B cell (primary cell): ENCODE measurements around the gene MAFF. TPM values are rescaled to one million over a fixed set of nuclear protein-coding genes. Genes with fewer than 3 reads are reported as not detected.

ENCODE experiments used
- ATAC-seq: fragments of 200-7000 bp; cut with Tn5 transposase; one replicate; pipeline ENCODE4 v1.10.0; 2021; ENCODE audit warnings: low read depth, mild to moderate bottlenecking, moderate number of reproducible peaks, moderate library complexity
- CTCF ChIA-PET: fragments of 350-600 bp; sonication (Branson Sonifier 250); formaldehyde crosslinking; loops from one replicate; lab custom pipeline; 2021; ENCODE audit warnings: antibody characterized with exemption, inconsistent platforms; lab: Charles Lee
- POLR2A ChIA-PET: fragments of 350-600 bp; sonication (Branson Sonifier 250); formaldehyde crosslinking; loops from one replicate; lab custom pipeline; 2021; ENCODE audit warnings: antibody characterized with exemption; lab: Charles Lee
- DNase-seq: peaks from one replicate; pipeline ENCODE4 v3.0.0; 2013
- H2AFZ ChIP-seq: 2 replicates; pipeline ENCODE4 v1.6.1; 2012; ENCODE audit warnings: mild to moderate bottlenecking, low read depth, low read length; ENCODE audit not compliant: insufficient read depth, poor library complexity, severe bottlenecking
- H3K27ac ChIP-seq, 2 donors: 1 replicate in 1 of 2; 2 replicates in 1 of 2; pipeline ENCODE4 v1.5.1; 2012 to 2013; ENCODE audit warnings: low read length in 2 of 2, mild to moderate bottlenecking in 2 of 2, moderate library complexity in 1 of 2
- H3K27me3 ChIP-seq, 4 experiments: fragments of 200-600 bp in 1 of 4; sonication (generic) in 1 of 4; replicated peaks in 1 of 4; 1 replicate in 2 of 4; 2 replicates in 2 of 4; pipeline versions ENCODE4 v1.6.1 to v1.7.0; 2013 to 2016; ENCODE audit warnings: low read length in 3 of 4, mild to moderate bottlenecking in 2 of 4, mixed read lengths in 1 of 4, moderate library complexity in 1 of 4; ENCODE audit not compliant: insufficient read depth in 4 of 4, control insufficient read depth in 3 of 4; ENCODE audit errors: control extremely low read depth in 1 of 4
- H3K36me3 ChIP-seq, 2 experiments: replicated peaks in 1 of 2; 1 replicate in 1 of 2; 2 replicates in 1 of 2; pipeline versions ENCODE4 v1.6.1 to v1.7.1; 2013; ENCODE audit warnings: low read length in 1 of 2; ENCODE audit not compliant: insufficient read depth in 2 of 2, control insufficient read depth in 1 of 2; ENCODE audit errors: control extremely low read depth in 1 of 2, extremely low read depth in 1 of 2
- H3K4me1 ChIP-seq, 2 donors: fragments of 200-600 bp in 1 of 2; sonication (generic) in 1 of 2; 1 replicate in 1 of 2; 2 replicates in 1 of 2; pipeline versions ENCODE4 v1.5.1 to v1.6.1; 2013 to 2017; ENCODE audit warnings: low read length in 2 of 2; ENCODE audit not compliant: control insufficient read depth in 2 of 2, insufficient read depth in 2 of 2
- H3K4me2 ChIP-seq: replicated peaks from 2 replicates; pipeline ENCODE3; 2012; ENCODE audit warnings: mild to moderate bottlenecking, low read depth, low read length; ENCODE audit not compliant: poor library complexity, severe bottlenecking
- H3K4me3 ChIP-seq, 5 experiments: fragments of 200-600 bp in 1 of 5; sonication (generic) in 1 of 5; 1 replicate in 3 of 5; 2 replicates in 2 of 5; pipeline versions ENCODE4 v1.5.1 to v1.7.0; 2011 to 2016; ENCODE audit warnings: low read length in 4 of 5, mild to moderate bottlenecking in 4 of 5, low read depth in 2 of 5, control low read depth in 1 of 5, moderate library complexity in 1 of 5; ENCODE audit not compliant: insufficient read depth in 1 of 5; ENCODE audit errors: control extremely low read depth in 1 of 5, extremely low read depth in 1 of 5
- H3K79me2 ChIP-seq: fragments of 200-600 bp; sonication (generic); one replicate; pipeline ENCODE4 v1.6.0; 2016; ENCODE audit warnings: low read length; ENCODE audit not compliant: control insufficient read depth, insufficient read depth
- H3K9ac ChIP-seq: fragments of 200-600 bp; sonication (generic); 2 replicates; pipeline ENCODE4 v1.6.1; 2017; ENCODE audit warnings: mild to moderate bottlenecking, low read length, moderate library complexity
- H3K9me3 ChIP-seq, 3 donors: one replicate each; pipeline versions ENCODE4 v1.6.1 to v1.7.1; 2013; ENCODE audit warnings: low read length in 2 of 3; ENCODE audit not compliant: control insufficient read depth in 2 of 3, insufficient read depth in 1 of 3; ENCODE audit errors: control extremely low read depth in 1 of 3
- H4K20me1 ChIP-seq: 2 replicates; pipeline ENCODE4 v1.6.0; 2012; ENCODE audit warnings: mild to moderate bottlenecking, low read length; ENCODE audit not compliant: insufficient read depth, control insufficient read depth, poor library complexity, severe bottlenecking
- H3K27ac Mint-ChIP-seq: one replicate; pipeline ENCODE4 v1.8.0; 2021; ENCODE audit warnings: mixed read lengths
- H3K27me3 Mint-ChIP-seq: one replicate; pipeline ENCODE4 v1.8.0; 2021; ENCODE audit warnings: mixed read lengths
- H3K4me1 Mint-ChIP-seq: one replicate; pipeline ENCODE4 v1.8.0; 2021; ENCODE audit warnings: mixed read lengths
- H3K4me3 Mint-ChIP-seq: one replicate; pipeline ENCODE4 v1.8.0; 2021; ENCODE audit warnings: mixed read lengths
- H3K9me3 Mint-ChIP-seq: one replicate; pipeline ENCODE4 v1.8.0; 2022; ENCODE audit warnings: mixed read lengths; ENCODE audit not compliant: insufficient read depth
- EZH2 ChIP-seq: IDR thresholded peaks from 2 replicates; pipeline ENCODE4 v1.6.1; 2012; ENCODE audit warnings: borderline replicate concordance, low read depth, mild to moderate bottlenecking, moderate library complexity, low read length; ENCODE audit not compliant: insufficient read depth, poor library complexity, severe bottlenecking
- WGBS: methylation state at CpG from one replicate; pipeline ENCODE4 v1.1.5; 2013; ENCODE audit warnings: missing lambda C conversion rate; ENCODE audit not compliant: insufficient coverage; 5-methylcytosine and 5-hydroxymethylcytosine counted together
- intact Hi-C: fragments of 100-400 bp; cut with micrococcal nuclease; formaldehyde crosslinking; loops from one replicate; pipeline ENCODE4 v1.10.0; 2022
- polyA plus RNA-seq: library from polyadenylated mRNA; depleted of rRNA; stranded (reverse); fragments of >200 nt; gene quantifications from 2 replicates; pipeline ENCODE4 v1.2.3, GENCODE V29; 2012
- total RNA-seq, 2 donors: library from RNA; stranded (reverse); fragments of 120-200 nt in 1 of 2; gene quantifications; 1 replicate in 1 of 2; 2 replicates in 1 of 2; pipeline versions ENCODE4 v1.2.3 to v1.2.4, GENCODE V29; 2013 to 2022
- TF ChIP-seq, protein P1 (sequence below): fragments of 200-600 bp; IDR thresholded peaks from one replicate; pipeline ENCODE4 v1.8.0; 2022; ENCODE audit warnings: antibody characterized with exemption, mild to moderate bottlenecking

Gene MAFF
- total and polyA plus RNA-seq, 2 donors (not counting 1 experiment from before 2014, with no cell fraction given) = 5.3 to 18.0 TPM

DNA sequence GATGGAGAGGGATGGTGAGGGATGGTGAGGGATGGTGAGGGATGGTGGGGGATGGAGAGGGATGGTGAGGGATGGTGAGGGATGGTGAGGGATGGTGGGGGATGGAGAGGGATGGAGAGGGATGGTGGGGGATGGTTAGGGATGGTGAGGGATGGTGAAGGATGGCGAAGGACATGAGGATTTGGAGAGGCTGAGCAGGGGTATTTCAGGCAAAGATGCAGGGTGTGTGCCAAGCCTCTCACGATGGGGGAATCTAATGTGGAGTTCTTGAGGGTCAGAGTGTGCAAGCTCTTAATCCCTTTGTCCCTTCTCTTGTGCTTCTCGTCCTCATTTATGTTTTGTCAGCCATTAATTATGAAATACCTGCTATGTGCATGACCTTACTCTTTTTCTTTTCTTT lies 12.7 kb upstream of the MAFF start:
- no peaks in the 10 kb centered on the region for H3K4me1 Mint-ChIP-seq
- TF ChIP-seq, protein P1, sequence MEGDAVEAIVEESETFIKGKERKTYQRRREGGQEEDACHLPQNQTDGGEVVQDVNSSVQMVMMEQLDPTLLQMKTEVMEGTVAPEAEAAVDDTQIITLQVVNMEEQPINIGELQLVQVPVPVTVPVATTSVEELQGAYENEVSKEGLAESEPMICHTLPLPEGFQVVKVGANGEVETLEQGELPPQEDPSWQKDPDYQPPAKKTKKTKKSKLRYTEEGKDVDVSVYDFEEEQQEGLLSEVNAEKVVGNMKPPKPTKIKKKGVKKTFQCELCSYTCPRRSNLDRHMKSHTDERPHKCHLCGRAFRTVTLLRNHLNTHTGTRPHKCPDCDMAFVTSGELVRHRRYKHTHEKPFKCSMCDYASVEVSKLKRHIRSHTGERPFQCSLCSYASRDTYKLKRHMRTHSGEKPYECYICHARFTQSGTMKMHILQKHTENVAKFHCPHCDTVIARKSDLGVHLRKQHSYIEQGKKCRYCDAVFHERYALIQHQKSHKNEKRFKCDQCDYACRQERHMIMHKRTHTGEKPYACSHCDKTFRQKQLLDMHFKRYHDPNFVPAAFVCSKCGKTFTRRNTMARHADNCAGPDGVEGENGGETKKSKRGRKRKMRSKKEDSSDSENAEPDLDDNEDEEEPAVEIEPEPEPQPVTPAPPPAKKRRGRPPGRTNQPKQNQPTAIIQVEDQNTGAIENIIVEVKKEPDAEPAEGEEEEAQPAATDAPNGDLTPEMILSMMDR = no peak
- TF ChIP-seq EZH2 = no peak
- no peaks in the 10 kb centered on the region for H3K36me3 ChIP-seq
- ChIA-PET CTCF (interaction anchor here (1.3 kb wide), 1 partner anchor 12 kb away, joined by 3 read pairs; no protein-coding TSS in a partner anchor), POLR2A (no interaction called here)
- H3K27me3 Mint-ChIP-seq = peaks cover 27% of the 10 kb centered on the region
- no peaks in the 10 kb centered on the region for H3K4me1 ChIP-seq
- peaks cover 0 to 2% (median 0%) of the 10 kb centered on the region in 4 experiments for H3K27me3 ChIP-seq
- 82% methylated on average over 2 of the region's 3 CpGs for WGBS
- H3K4me3 Mint-ChIP-seq = no peak overlapping the region
- H3K27ac Mint-ChIP-seq = no peak overlapping the region
- no peak for ATAC-seq
- intact Hi-C loops = loop anchor here (10.0 kb wide), 2 partner anchors 134 to 516 kb away; partner anchors contain the start of genes GTPBP1, JOSD1 and PICK1
- H4K20me1 ChIP-seq = no peaks in the 10 kb centered on the region
- H3K4me3 ChIP-seq = no peak overlapping the region
- no peak overlapping the region for H3K9ac ChIP-seq
- H3K79me2 ChIP-seq = no peaks in the 10 kb centered on the region
- H2AFZ ChIP-seq = no peak overlapping the region
- H3K27ac ChIP-seq = no peak overlapping the region
- H3K9me3 ChIP-seq = no peaks in the 10 kb centered on the region
- H3K9me3 Mint-ChIP-seq = no peaks in the 10 kb centered on the region
- DNase-seq = no peak
- H3K4me2 ChIP-seq = no peak overlapping the region

DNA sequence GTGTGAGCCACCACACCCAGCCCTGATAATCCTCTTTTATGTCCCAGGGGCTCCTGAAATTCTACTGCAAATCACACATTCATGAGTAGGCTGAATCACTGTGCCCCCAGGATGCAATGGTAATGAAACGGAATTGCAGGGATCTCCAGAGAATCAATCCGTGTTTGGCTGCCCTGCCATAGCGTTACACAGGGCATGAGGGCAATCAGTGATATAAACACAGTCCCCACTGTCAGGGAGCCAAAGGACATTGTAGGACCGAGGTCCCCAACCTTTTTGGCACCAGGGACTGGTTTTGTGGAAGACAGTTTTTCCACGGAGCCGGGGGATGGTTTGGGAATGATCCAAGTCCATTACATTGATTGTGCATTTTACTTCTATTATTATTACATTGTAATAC lies 11.2 kb upstream of the MAFF start:
- Histone ChIP-seq H3K79me2 (no peaks in the 10 kb centered on the region), H3K4me1 (no peaks in the 10 kb centered on the region), H3K36me3 (no peaks in the 10 kb centered on the region), H3K9me3 (no peaks in the 10 kb centered on the region), H3K4me2 (no peak overlapping the region), H4K20me1 (no peaks in the 10 kb centered on the region), H2AFZ (no peak overlapping the region), H3K27me3 (peaks cover 0 to 3% (median under 1%) of the 10 kb centered on the region in 4 experiments), H3K9ac (no peak overlapping the region), H3K4me3 (no peak overlapping the region), H3K27ac (no peak overlapping the region)
- Mint-ChIP-seq H3K27me3 (peaks cover 30% of the 10 kb centered on the region), H3K27ac (no peak overlapping the region), H3K4me3 (no peak overlapping the region), H3K4me1 (peaks cover 2% of the 10 kb centered on the region), H3K9me3 (no peaks in the 10 kb centered on the region)
- no peak for TF ChIP-seq EZH2
- TF ChIP-seq, protein P1 = no peak
- no peak for ATAC-seq
- 90% methylated on average over 3 of the region's 6 CpGs for WGBS
- DNase-seq = no peak
- ChIA-PET POLR2A (no interaction called here), CTCF (interaction anchor here (0.7 to 1.2 kb wide), 2 partner anchors 24 to 54 kb away, joined by 3 to 4 read pairs; no protein-coding TSS in a partner anchor)
- intact Hi-C loops = no loop called here
